Endothelial cell of umbilical vein (primary cell): ENCODE results near the gene AGAP3. TPM values are rescaled to one million over a fixed set of nuclear protein-coding genes. Genes with fewer than 3 reads are reported as not detected.

Experiments used
- BruUV-seq: library from RNA; stranded (reverse); fragments of 400-500 nt; replicated peaks from 2 replicates; lab custom pipeline; 2021; lab: Mats Ljungman, UMichigan
- CTCF ChIA-PET: fragments of 300-600, 350-600 bp; sonication (Branson Sonifier 250); formaldehyde crosslinking; loops from one replicate; lab custom pipeline; 2021; ENCODE audit warnings: antibody characterized with exemption, inconsistent platforms; lab: Charles Lee
- POLR2A ChIA-PET: fragments of 300-600, 350-600 bp; sonication (Branson Sonifier 250); formaldehyde crosslinking; loops from one replicate; lab custom pipeline; 2021; ENCODE audit warnings: antibody characterized with exemption, inconsistent platforms; lab: Charles Lee
- DNase-seq: peaks from one replicate; pipeline ENCODE4 v3.0.0-alpha.2; 2011; ENCODE audit warnings: low read depth, low spot score
- FAIRE-seq: peaks from 2 replicates; lab custom pipeline; 2011; peaks lifted over from hg19 to GRCh38; lab: Jason Lieb, UNC
- H2AFZ ChIP-seq: 2 replicates; pipeline ENCODE4 v1.6.0; 2012; ENCODE audit warnings: low read depth, low read length, control low read depth, inconsistent platforms
- H3K27ac ChIP-seq: 2 replicates; pipeline ENCODE4 v1.5.1; 2011; ENCODE audit warnings: low read depth, mild to moderate bottlenecking, control low read depth, low read length, moderate library complexity; ENCODE audit not compliant: insufficient read depth
- H3K27me3 ChIP-seq, 2 experiments: 2 replicates each; pipeline versions ENCODE4 v1.6.0 to v1.6.1; 2011; ENCODE audit warnings: low read length in 2 of 2, mixed read lengths in 1 of 2; ENCODE audit not compliant: control insufficient read depth in 2 of 2, insufficient read depth in 2 of 2
- H3K36me3 ChIP-seq, 2 experiments: 2 replicates in 1 of 2; 3 replicates in 1 of 2; pipeline ENCODE4 v1.5.1; 2011; ENCODE audit warnings: low read length in 2 of 2, mild to moderate bottlenecking in 1 of 2, moderate library complexity in 1 of 2; ENCODE audit not compliant: control insufficient read depth in 2 of 2, insufficient read depth in 2 of 2; ENCODE audit errors: extremely low read depth in 1 of 2
- H3K4me1 ChIP-seq: 3 replicates; pipeline ENCODE4 v1.5.1; 2011; ENCODE audit warnings: mild to moderate bottlenecking, low read length; ENCODE audit not compliant: control insufficient read depth, insufficient read depth; ENCODE audit errors: extremely low read depth
- H3K4me2 ChIP-seq: 2 replicates; pipeline ENCODE4 v1.6.1; 2011; ENCODE audit warnings: low read length, control low read depth, mixed read lengths; ENCODE audit not compliant: insufficient read depth
- H3K4me3 ChIP-seq, 3 experiments: fragments of 200-600 bp in 1 of 3; sonication (generic), shearing (Covaris generic) in 1 of 3; replicated peaks in 1 of 3; 2 replicates each; pipeline ENCODE4 v1.5.1; 2011 to 2016; ENCODE audit warnings: control low read depth in 3 of 3, low read length in 3 of 3, mild to moderate bottlenecking in 2 of 3, inconsistent platforms in 1 of 3, low read depth in 1 of 3, moderate library complexity in 1 of 3; ENCODE audit not compliant: insufficient read depth in 1 of 3
- H3K79me2 ChIP-seq: 2 replicates; pipeline ENCODE4 v1.6.0; 2012; ENCODE audit warnings: low read length, inconsistent platforms; ENCODE audit not compliant: control insufficient read depth, insufficient read depth
- H3K9ac ChIP-seq: replicated peaks from 2 replicates; pipeline ENCODE3; 2011; ENCODE audit warnings: low read length, control low read depth; ENCODE audit not compliant: insufficient read depth; ENCODE audit errors: extremely low read depth
- H3K9me1 ChIP-seq: replicated peaks from 3 replicates; pipeline ENCODE4 v1.6.0; 2011; ENCODE audit warnings: mild to moderate bottlenecking, low read length; ENCODE audit not compliant: control insufficient read depth, insufficient read depth; ENCODE audit errors: extremely low read depth
- H3K9me3 ChIP-seq: replicated peaks from 2 replicates; pipeline ENCODE4 v1.5.1; 2012; ENCODE audit warnings: low read length, inconsistent platforms; ENCODE audit not compliant: control insufficient read depth, insufficient read depth
- H4K20me1 ChIP-seq: replicated peaks from 2 replicates; pipeline ENCODE3; 2011; ENCODE audit warnings: mild to moderate bottlenecking, low read length; ENCODE audit not compliant: control insufficient read depth, insufficient read depth; ENCODE audit errors: extremely low read depth
- EZH2 ChIP-seq: IDR thresholded peaks from 2 replicates; pipeline ENCODE4 v1.6.1; 2012; ENCODE audit warnings: borderline replicate concordance, low read depth, mild to moderate bottlenecking, moderate library complexity, low read length, inconsistent platforms; ENCODE audit not compliant: severe bottlenecking
- GATA2 ChIP-seq: IDR thresholded peaks from 2 replicates; pipeline ENCODE4 v1.7.0; 2011; ENCODE audit warnings: low read depth, mild to moderate bottlenecking, moderate library complexity, mixed read lengths, low read length; ENCODE audit not compliant: insufficient read length, insufficient read depth
- JUN ChIP-seq: IDR thresholded peaks from 2 replicates; pipeline ENCODE4 v1.6.1; 2011; ENCODE audit warnings: borderline replicate concordance, low read depth; ENCODE audit not compliant: insufficient read length, insufficient read depth
- POLR2AphosphoS5 ChIP-seq: IDR thresholded peaks from 2 replicates; pipeline ENCODE4 v1.6.1; 2012; ENCODE audit warnings: low read depth, mild to moderate bottlenecking, control low read depth, low read length, moderate library complexity; ENCODE audit not compliant: insufficient read depth
- dilution Hi-C: fragments of 300-500 bp; cut with MboI; formaldehyde crosslinking; loops from one replicate; pipeline ENCODE4 v1.15.0; 2019; ENCODE audit warnings: low sequenced_read_pairs; ENCODE audit not compliant: extremely low pct_ligation_motif_present
- intact Hi-C: fragments of 100-400 bp; cut with micrococcal nuclease; formaldehyde crosslinking; loops from one replicate; pipeline ENCODE4 v1.10.0; 2022
- polyA plus RNA-seq, 4 experiments: library from polyadenylated mRNA; depleted of rRNA in 3 of 4; stranded (reverse) in 3 of 4; unstranded in 1 of 4; fragments of >200 nt; gene quantifications; 2 replicates each; pipeline versions ENCODE4 v1.2.1 to v1.2.3, GENCODE V29; 2011 to 2012; ENCODE audit warnings: missing spikeins in 1 of 4
- total RNA-seq: library from RNA; stranded (reverse); gene quantifications from 2 replicates; pipeline ENCODE4 v1.2.3, GENCODE V29; 2021
- TF ChIP-seq, protein P1 (sequence below): IDR thresholded peaks from 2 replicates; pipeline ENCODE4 v1.6.1; 2011; ENCODE audit not compliant: insufficient read depth, insufficient read length
- TF ChIP-seq, protein P2 (sequence below), 2 donors: IDR thresholded peaks; 1 replicate in 1 of 2; 2 replicates in 1 of 2; pipeline ENCODE4 v1.5.1; 2011; ENCODE audit warnings: low read length in 2 of 2, mild to moderate bottlenecking in 2 of 2, moderate library complexity in 2 of 2, control low read depth in 1 of 2, inconsistent platforms in 1 of 2, low read depth in 1 of 2; ENCODE audit not compliant: insufficient read depth in 1 of 2; ENCODE audit errors: extremely low read depth in 1 of 2

Gene AGAP3
- total and polyA plus RNA-seq, 2 donors (not counting 3 experiments of a cell fraction or from before 2014, with no cell fraction given): 171 to 174 TPM

DNA sequence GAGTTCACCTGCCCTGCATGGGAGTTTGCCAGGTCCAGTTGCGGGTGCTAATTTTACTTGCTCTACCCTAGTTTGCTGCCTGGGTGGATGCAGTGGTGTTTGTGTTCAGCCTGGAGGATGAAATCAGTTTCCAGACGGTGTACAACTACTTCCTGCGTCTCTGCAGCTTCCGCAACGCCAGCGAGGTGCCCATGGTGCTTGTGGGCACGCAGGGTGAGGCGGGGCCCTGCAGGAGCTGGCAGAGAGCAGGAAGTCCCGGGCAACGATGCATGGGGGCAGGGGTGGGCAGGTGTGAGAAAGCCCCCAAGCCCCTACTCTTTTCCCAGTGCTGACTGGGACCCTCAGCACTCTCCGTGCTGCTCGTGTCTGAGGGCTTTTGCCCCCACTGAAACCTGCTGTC, 31.3 kb downstream of the AGAP3 start:
- H3K9me1 ChIP-seq: no peaks in the 10 kb centered on the region
- no peak overlapping the region for H2AFZ ChIP-seq
- H3K27me3 ChIP-seq: no peaks in the 10 kb centered on the region
- H3K4me1 ChIP-seq: peaks cover 25% of the 10 kb centered on the region
- no peak overlapping the region for H3K27ac ChIP-seq
- no peaks in the 10 kb centered on the region for H4K20me1 ChIP-seq
- ChIA-PET CTCF (no interaction called here), POLR2A (interaction anchor here (0.6 kb wide), 1 partner anchor 11 kb away, joined by 3 read pairs; no protein-coding TSS in a partner anchor)
- intact Hi-C loops: no loop called here
- FAIRE-seq (no peak), DNase-seq (no peak)
- no peak overlapping the region for H3K4me3 ChIP-seq
- H3K79me2 ChIP-seq: peaks cover 37% of the 10 kb centered on the region
- no peaks in the 10 kb centered on the region for H3K9me3 ChIP-seq
- H3K9ac ChIP-seq: no peak overlapping the region
- TF ChIP-seq POLR2AphosphoS5 (no peak), JUN (no peak), EZH2 (no peak), GATA2 (no peak)
- TF ChIP-seq, protein P1, sequence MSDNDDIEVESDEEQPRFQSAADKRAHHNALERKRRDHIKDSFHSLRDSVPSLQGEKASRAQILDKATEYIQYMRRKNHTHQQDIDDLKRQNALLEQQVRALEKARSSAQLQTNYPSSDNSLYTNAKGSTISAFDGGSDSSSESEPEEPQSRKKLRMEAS: no peak
- TF ChIP-seq, protein P2, sequence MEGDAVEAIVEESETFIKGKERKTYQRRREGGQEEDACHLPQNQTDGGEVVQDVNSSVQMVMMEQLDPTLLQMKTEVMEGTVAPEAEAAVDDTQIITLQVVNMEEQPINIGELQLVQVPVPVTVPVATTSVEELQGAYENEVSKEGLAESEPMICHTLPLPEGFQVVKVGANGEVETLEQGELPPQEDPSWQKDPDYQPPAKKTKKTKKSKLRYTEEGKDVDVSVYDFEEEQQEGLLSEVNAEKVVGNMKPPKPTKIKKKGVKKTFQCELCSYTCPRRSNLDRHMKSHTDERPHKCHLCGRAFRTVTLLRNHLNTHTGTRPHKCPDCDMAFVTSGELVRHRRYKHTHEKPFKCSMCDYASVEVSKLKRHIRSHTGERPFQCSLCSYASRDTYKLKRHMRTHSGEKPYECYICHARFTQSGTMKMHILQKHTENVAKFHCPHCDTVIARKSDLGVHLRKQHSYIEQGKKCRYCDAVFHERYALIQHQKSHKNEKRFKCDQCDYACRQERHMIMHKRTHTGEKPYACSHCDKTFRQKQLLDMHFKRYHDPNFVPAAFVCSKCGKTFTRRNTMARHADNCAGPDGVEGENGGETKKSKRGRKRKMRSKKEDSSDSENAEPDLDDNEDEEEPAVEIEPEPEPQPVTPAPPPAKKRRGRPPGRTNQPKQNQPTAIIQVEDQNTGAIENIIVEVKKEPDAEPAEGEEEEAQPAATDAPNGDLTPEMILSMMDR (IDR thresholded peaks at IDR 0.05; ENCODE audit: extremely low read depth in 1 of 2, insufficient read depth in 1 of 2, low read depth in 1 of 2, low read length in 2 of 2): no peak
- BruUV-seq: no TSS peak
- dilution Hi-C loops: no loop called here
- H3K4me2 ChIP-seq: no peak overlapping the region
- peaks cover 9 to 41% of the 10 kb centered on the region in 2 experiments for H3K36me3 ChIP-seq
